Stimulated activated CD4-positive, alpha-beta T cell treated with anti-CD3 and anti-CD28 coated beads, TNF-alpha, amount 100 ng/mL, for 4 hours (primary cell): ENCODE data around the gene PLSCR4.

Experiments
- DNase-seq, 3 experiments: peaks; one replicate each; pipeline ENCODE4 v3.0.0-alpha.2; 2020; ENCODE audit warnings: low read depth in 3 of 3

The PLSCR4 gene

DNA sequence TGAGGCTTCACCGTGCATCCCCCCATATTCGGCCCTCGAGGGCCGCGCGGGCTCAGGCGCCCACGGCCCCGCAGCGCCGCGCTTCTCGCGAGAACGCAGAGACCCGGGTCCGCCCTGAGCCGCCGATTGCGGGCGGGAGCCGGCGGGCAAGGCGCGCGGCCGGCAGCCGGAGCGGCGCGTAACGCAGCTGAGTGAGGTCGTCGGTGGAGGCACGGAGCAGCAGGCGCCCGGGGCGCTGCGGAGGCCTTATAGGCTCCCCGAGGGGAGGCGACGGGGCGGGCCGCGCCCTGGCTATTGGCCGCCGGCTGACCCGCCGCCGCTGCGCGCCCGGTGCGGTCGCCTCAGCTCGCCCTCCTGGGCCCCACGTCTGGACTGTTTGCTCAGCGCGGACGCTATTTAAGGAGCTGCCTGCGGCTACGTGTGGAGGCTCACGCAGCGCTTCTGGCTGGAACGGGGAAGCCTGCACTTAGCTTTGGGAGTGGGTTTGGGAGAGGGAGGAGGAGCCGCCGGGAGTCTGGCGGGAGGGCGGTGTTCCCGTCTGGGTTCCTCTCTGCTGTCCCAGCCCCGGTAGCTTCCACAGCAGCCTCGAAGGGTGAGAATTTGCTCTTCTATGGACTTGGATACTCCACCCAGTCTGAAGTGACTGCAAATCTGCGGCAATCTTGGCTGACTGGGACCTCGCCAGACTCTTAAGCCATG is 89.8 kb downstream of the PLSCR4 start, which contains the start of gene PLOD2:
PLOD2 (minus strand) TSS at position 221 of the 699 bp plus-strand sequence; CDS start at position 26, 195 bp downstream.
- DNase-seq = no peak

DNA sequence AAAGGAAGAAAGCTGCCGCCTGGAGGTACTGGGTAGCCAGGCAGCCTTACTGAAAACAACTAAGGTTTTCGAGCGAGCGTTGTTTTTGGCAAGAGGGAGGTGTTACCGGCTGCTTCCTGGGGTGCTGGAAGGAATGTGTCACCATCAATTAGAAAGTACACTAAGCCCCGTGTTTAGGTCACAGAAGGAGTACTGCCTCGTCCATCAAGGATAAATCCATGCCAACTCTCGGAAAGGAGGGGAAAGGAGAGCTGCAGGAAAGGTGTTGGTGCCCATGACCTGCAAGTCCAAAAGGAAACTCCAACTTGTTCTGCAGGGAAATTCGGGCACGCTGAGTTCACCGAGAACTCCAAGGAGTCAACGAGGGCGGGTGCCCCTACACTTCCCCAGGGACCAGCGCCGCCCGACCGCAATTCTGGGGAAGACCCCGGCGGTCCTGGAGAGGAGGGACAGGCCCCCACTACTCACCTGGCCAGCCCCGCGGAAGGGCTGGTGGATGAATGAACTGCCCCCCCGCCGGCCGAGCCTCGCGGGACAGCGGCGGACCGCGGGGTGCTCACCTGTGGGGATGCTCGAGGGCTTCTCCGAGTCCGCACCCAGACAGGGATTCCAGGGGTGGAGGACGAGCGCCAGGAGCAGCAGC is 90.5 kb downstream of the PLSCR4 start:
- DNase-seq = no peak

DNA sequence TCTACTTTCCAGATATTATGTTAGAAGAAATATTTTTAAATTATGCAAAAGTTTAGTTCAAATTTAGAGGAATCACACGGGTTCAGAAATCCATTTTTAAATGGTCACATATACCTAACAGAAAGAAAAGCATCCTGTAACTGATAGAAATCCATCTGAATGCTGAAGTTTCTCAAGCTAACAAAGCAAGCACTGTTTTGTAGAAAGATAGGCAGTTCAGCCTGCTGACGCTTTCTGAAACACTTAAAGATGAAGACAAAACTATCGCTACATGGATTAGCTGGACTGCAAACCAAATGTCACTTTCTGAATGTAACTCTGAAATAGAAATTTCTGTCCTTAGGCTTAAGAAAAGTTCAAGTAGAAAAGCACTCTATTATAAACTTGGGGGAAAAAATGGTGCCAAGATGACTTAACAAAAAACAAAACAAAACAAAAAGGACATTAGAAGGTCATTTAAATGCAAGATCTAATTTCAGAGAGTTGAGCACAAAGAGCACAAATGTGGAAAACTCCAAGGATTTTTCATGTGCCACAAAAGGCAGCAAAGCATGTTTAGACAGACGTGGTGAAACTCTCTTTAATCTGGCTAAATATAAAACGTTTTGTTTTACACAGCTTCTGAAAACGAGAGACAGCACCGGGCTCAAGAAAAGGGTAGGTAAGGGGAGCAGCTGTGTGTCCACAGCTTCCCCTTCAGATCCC is 91.1 kb downstream of the PLSCR4 start:
- no peak for DNase-seq

DNA sequence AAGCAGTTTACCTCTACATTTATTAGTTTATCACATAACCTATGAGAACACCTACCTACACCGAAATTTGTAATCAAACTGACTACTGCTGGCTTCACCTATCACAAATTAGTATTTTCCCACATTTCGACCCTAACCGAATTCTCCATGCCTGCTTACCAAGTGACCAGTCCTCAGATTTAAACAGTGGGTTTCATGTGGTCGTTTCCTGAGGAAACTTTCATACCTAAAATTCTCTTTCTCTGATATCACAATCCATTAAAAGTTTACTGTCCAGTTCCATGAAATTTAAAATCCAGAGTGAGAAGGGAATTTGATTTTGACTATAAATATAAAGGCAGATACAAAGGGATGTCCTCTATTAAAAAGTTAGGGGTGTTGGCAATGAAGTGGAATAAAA is 91.9 kb downstream of the PLSCR4 start:
- DNase-seq = no peak

DNA sequence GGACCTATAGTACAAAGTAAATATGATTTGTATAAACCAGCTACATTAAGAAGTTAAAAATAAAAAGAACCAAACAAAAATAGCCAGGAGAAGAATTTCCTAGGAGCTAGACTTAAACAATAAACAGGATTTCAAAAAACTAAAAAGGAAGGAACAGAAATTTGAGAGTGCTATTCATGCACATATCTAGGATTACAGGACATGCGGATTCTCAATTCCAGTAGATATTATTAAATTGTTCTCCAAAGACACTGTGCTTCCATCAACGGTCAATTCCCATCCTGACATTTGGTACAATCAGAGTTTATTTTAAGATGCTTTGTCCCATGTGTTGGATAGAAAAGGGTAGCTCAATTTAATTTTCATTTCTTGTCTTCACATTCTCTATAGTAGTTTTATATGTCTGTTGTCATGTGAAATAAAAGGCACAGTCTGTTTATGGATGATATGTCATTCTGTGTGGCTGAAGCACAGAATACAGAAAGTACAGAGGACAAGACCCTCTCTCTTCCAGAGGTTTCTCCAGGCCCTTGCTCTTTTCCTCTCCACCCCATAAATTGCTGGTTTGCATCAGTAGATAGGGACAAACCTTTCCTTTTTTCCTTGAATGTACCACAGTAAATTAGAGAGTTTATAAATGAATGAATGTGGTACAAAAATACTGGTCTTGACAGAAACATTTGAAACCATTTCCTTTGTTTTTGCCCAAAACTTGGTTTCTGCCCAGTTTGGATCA is 93.4 kb downstream of the PLSCR4 start:
- DNase-seq = no peak

DNA sequence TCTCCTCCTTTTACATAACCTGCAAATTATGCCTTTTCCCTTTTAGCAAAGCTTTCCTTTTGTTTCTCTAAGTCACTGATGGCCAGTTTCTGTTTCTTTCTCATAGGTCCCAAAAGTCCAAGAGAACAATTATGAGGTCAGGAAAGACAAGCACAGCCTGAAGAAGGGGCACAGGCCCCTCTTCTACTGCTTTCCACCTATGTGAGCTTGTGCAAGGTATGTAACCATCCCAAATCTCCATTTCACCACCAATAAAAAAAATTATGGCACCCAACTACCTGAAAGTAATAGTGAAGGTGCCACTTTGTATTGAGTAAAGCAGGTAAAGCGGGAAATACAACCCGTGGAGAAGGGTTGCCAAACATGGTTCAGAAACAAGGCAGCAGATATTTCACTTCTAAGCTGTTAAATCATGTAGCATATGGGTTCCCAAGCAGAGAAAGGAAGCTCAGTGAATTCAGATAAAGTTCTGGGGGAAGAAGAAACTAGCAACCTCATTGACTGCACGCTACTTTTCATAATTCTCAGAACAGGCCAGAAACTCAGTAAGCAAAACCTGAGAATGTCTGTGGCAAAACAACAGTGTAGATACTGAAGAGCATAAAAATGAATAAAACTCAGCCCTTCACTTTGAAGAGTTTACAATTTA is 94.1 kb downstream of the PLSCR4 start:
- DNase-seq = no peak

DNA sequence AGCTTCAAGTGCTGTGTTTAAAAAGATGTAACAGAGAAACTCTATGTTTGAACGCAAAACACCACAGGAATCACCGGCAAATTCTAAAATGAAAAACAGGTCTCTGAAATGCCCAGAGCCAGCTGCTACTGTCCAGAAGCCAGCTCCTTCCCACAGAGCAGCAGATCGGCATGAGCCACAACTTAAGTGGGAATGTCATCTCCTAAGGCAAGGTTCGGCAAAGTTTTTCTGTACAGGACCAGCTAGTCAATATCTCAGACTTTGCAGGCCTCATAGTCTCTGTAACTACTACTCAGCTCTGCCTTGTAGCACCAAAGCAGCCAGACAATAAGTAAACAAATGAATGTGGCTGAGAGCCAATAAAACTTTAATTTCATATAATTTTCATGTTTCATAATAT is 94.8 kb downstream of the PLSCR4 start:
- no peak for DNase-seq

DNA sequence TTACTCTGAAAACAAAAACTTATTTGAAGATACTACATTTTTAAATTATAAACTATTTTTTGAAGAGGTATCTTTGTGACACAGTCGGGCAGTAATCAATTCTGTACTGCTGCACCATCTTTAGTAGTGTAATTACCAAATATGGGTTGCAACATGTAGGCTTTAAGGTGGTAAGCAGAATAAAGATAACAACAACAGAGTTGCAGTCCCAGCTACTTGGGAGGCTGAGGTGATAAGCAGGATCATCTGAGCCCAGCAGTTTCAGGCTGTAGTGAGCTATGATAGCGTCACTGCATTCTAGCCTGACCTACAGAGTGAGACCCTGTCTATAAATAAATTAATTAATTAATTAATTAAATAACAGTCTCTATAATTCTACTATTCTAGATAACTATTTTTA is 95.9 kb downstream of the PLSCR4 start:
- no peak for DNase-seq

DNA sequence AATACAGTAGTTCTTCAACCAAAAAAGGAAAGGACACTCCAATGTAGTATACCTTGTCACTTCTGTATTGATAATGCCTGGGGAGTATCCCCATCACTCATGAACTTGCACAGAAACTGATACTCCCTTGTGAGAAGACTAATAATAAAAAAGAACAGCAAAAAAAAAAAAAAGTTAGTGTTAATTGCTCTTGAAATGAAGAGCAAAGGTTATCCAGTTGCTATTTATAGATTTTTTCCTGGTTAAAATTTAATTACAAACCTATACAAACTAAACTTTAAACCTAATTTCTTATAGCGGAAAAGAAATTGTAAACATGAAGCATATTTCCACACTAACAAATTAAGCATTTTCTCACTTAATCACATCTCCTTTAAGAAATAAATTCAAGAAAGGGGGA is 96.6 kb downstream of the PLSCR4 start:
- DNase-seq = no peak

DNA sequence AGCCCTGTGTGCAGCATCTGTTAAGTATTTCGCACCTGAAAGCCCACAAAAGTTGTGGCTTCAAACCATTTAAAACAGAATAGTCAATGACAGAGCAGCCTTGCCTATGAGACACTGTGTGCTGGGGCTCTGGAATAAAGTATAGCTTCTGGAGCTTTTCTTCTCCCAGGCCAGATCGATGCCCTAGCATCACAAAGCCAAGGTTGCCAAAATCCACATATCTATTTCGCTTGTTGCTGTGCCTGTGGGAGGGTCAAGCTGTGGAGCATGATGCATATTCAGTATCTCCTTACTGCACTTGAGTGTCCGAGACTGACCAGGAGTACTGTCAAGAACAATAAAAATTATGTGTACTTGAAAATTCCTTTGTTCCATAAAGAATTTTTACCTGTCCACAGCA is 97.5 kb downstream of the PLSCR4 start:
- DNase-seq = no peak

DNA sequence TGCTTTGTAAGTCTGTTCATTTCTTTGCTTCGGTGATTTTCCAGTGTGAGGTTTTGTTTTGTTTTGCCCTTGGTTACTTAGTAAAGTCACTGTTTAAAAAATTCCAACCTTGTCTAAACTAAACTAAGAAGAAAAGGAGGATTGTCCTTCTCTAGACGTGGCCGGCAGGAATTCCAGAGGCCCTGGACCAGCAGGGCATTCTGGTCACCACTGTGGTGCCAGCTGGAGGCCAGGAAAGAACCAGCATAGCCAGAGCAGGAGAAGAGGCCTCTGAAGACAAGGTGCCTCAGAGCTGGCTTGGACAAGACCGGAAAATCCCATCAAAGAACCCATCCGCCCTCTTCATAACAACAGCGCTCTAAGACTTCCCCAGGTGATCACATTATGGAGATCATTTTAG is 98.1 kb downstream of the PLSCR4 start:
- no peak for DNase-seq

DNA sequence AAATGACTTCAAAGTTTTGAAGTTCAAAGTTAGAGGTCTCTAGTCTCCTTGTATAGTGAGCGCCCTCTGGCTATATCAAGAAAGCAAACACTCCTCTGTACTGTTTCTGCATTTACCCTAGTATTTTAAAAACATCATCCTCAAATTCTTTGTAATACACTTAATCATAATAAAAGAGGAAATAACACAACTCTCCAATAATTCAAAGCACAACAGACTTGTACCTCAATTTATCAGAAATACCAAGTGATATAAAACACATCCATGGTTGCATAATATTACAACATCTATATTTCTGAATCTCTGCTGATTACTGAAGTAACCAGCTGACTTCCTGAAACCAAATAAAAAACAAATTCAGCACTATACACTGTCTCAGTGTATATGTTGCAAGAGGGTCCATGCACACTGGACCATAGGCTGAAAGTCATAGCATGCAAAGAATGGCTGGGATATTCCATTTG is 102.4 kb downstream of the PLSCR4 start:
- DNase-seq = no peak

DNA sequence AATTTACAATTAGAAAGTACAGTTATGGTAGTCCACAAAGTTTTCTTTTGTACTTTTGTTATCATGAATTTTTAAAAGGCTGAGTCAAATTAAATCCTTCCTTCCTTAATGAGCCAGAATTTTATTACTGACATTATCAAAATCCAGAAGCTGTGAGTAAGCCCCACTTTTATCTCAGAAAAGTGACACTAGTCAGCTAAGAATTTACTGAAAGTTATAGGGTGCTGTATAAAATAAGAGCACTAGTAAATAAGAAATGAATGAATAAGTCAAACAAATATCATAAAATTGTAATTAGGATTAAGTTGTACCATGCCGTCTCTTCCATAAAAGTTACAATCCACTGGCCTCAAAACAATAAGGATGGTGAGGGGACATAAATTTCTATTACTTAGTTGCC is 105.3 kb downstream of the PLSCR4 start:
- DNase-seq = no peak

DNA sequence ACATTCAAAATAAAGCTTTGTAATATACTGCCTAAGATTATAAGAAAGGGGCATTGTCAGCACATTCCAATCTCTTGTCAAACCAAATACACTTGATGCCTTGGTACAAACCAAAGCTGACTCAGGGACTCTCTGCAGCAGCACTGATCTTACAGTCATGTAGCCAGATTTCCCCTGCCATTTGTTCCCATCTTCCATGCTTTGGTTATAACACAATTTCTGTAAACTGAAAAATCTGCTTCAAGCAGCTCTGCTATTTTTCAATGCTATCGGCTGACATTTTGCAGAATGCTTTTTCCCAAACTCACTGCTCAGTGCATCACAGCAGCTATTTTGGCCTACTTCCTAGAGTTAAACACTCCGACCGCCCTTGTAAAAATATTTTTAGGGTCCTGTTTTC is 108.1 kb downstream of the PLSCR4 start:
- no peak for DNase-seq
